ENCODE data around the gene PLAGL2.
"Not testable (repeated sequence)": the region's sequence is repeated elsewhere in the genome, so short reads cannot be mapped to it uniquely, and the experiment has no call there.

Gene PLAGL2, protein sequence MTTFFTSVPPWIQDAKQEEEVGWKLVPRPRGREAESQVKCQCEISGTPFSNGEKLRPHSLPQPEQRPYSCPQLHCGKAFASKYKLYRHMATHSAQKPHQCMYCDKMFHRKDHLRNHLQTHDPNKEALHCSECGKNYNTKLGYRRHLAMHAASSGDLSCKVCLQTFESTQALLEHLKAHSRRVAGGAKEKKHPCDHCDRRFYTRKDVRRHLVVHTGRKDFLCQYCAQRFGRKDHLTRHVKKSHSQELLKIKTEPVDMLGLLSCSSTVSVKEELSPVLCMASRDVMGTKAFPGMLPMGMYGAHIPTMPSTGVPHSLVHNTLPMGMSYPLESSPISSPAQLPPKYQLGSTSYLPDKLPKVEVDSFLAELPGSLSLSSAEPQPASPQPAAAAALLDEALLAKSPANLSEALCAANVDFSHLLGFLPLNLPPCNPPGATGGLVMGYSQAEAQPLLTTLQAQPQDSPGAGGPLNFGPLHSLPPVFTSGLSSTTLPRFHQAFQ

DNA sequence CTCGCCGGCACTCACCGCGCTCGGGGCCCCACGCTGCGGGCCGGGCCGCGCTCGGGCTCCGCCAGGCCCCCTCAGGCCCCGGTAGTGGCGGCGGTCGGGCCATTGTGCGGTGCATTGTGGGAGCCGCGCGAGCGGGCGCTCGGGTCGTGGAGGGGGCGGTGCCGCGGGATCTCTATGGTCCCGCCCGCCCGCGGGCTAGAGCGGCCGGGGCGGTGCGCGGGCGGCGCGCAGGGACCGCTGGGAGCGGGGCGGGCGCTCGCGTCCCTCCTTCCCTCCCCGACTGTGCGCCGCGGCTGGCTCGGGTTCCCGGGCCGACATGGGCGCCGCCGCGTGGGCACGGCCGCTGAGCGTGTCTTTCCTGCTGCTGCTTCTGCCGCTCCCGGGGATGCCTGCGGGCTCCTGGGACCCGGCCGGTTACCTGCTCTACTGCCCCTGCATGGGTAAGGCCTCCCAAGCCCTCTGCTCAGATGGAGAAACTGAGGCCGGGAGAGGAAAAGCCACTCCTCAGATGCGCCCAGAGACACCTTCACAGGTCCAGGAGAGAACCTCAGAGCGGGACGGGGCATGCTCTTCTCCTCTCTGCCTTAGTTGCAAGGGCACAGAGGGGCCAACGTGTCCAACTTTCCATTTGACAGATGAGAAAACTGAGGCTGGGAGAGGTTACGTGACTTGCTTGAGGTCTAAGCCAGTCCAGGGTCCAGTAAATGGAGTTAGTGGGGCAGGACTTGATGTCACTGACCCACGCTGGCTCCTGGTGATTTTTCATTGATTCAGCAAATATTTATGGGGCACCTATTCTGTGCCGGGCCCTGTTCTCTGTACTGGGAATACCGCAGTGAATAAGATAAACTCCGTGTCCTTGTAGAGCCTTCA lies at the start of gene PLAGL2, which contains the start of gene POFUT1:
Gene PLAGL2, minus strand, starts transcription at position 118 of the 873 bp plus-strand sequence. CDS start 5,565 bp downstream, outside the sequence.
Gene POFUT1, plus strand, starts transcription at position 255 of the 873 bp plus-strand sequence. Its CDS starts 62 bp downstream, at position 317.
- no peak for FAIRE-seq

DNA sequence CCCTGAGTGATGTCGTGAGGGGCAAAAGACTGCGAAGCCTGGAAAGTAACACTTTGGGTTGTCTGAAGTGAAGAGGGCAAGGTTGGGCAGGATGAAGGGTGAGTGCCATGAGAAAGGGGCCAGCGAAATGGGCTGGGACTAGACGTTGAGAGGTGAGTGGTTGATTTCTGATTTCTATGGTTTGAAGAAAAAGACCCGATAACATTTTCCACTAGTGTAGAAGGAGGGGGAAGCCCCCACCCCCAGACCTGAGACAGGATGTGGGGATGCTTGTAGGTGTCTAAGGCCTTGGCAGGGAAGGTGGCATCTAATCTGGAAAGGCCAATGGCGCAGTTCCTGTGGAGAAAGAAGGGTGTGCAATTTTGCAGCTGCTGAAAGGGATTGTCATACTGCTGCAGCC lies 44.6 kb upstream of the PLAGL2 start:
- no peak for FAIRE-seq

DNA sequence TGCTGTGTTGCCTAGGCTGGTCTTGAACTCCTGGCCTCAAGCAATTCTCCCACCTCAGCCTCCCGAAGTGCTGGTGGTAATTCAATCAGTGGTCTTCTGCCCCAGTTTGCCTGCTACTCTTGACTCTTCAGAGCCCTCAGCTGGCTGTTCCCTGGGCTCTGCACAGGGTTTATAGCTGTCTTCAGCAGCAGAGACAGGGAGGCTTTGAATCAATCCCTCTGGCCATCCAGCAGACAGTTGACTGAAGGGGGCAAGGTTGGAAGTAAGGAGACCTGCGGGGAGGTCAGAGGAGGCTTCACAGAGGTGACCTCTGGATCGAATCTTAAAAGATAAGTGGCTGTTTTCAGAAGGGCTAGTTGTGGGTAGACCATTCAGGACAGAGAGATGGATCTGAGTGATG lies 43.9 kb upstream of the PLAGL2 start:
- no peak for FAIRE-seq

DNA sequence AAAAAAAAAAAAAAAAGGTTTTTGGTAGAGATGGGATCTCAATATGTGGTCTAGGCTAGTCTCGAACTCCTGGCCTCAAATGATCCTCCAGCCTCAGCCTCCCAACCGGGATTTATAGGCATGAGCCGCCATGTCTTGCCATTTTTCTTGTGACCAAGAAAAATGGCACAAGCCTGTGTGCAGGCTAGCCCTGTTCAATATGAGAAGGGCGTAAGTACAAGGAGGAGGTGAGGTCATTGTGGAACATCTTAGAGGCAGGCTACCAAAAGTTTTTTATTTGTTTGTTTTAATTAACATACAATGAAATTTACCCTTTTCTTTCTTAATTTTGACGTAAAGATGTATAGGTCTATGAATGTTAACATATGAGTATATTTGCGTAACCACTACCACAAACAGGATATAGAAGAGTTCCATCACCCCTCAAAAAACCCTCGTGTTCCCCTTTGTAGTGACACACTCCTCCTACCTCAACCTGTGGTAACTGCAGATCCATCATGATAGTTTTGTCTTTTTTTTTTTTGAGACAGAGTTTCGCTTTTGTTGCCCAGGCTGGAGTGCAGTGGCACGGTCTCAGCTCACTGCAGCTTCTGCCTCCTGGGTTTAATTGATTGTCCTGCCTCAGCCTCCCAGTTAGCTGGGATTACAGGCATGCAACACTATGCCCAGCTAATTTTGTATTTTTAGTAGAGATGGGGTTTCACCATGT lies 41.6 kb upstream of the PLAGL2 start:
- no peak for FAIRE-seq

DNA sequence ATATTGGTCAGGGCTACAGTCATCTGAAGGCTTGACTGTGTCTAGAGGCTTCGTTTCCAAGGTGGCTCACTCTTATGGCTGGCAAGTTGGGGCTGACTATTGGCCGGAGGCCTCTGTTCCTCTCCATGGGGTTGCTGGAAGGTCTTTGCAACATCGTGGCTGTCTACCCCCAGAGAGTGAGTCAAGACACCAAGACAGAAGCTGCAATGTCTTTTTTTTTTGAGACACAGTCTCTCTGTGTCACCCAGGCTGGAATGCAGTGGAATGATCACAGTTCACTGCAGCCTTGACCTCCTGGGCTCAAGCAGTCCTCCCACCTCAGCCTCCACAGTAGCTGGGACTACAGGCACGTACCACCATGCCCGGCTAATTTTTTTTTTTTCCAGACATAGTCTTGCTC lies 40.5 kb upstream of the PLAGL2 start:
- no peak for FAIRE-seq

GRCh38 chr20:32246208-32246607 lies 38.7 kb upstream of the PLAGL2 start:
- not testable (repeated sequence) for FAIRE-seq

DNA sequence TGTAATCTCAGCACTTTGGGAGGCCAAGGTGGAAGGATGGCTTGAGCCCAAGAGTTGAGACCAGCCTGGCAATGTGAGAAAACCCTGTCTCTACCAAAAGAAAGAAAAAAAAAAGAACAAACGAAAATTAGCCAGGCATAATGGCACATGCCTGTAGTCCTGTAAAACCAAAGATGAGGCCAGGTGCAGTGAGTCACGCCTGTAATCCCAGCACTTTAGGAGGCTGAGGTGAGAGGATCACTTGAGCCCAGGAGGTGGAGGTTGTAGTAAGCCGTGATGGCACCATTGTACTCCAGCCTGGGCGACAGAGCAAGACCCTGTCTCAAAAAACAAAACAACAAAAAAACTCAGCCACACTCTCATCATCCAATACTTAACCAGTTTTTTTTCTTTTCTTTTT lies 37.4 kb upstream of the PLAGL2 start:
- no peak for FAIRE-seq

DNA sequence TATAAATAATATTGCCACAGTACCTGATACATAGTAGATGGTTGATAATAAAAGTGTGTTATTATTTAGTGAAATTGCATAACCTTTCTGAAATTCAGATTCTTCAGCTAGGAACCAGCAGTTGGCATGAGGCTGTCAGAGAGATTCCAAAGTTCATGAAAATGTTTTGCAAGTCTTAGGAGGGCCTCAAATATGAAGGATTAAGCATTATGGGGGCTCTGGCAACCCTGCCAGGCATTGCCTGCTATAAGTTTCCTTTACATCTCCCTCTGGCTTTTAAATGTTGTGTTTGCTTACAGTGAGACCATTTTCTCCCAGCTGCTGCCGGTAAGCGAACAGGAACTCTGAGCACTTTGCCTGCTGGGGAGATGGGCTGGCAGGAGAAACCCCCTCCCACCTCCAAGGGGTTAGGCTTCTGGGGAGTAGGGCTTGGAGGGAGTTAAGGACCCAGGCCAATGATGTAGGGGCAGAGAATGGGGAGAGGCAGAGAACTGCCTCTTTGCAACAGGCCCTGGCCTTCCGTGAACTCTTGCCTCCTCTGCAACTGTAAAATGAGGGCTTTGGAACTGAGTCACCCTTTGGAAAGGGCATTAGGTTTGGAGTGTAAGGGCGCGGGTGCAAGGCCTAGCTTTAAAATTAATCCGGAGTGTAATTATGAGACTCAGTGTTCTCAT lies 36.7 kb upstream of the PLAGL2 start:
- FAIRE-seq: no peak

DNA sequence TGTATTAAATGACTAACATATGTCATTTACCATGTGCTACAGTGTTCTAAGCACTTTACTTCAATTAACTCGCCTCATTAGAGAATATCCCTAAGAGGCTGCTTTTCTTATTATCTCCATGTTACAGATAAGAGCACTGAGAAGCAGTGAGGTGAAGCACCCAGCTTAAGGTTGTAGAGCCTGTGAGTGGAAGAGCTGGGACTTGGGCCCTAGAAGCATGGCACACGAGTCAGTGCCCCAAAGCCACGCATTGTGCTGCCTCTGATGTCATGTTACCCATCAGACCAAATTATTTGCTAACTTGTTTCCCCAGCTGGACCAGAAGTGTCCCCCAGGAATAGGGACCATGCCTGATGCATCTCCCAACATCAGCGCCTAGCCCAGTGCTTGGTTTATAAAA lies 34.3 kb upstream of the PLAGL2 start:
- FAIRE-seq: no peak

- FAIRE-seq: no peak
These were observed 32.7 kb upstream of the PLAGL2 start for GRCh38 chr20:32240205-32240604.

- FAIRE-seq: peak; percentile 28
These were observed 31.2 kb upstream of the PLAGL2 start for GRCh38 chr20:32238483-32239425.

DNA sequence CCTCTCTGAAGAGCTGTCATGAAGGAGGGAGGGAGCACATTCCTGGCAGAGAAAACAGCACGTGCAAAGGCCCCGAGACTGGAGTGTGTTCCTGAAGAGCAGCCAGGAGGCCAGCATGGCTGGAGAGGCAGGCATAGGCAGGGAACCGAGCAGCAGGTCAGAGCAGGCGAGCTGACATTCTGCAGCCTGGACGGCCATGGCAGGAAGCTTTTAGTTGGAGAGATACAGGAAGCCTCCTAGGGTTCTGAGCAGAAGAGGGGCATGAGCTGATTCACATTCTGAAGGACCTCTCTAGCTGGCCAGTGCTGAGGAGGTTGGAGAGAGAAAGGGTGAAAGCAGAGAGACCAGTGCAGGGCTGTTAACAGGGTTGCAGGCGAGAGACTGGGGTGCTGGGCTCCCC lies 29.9 kb upstream of the PLAGL2 start:
- FAIRE-seq: no peak

GRCh38 chr20:32236819-32237218 lies 29.3 kb upstream of the PLAGL2 start:
- FAIRE-seq: no peak

DNA sequence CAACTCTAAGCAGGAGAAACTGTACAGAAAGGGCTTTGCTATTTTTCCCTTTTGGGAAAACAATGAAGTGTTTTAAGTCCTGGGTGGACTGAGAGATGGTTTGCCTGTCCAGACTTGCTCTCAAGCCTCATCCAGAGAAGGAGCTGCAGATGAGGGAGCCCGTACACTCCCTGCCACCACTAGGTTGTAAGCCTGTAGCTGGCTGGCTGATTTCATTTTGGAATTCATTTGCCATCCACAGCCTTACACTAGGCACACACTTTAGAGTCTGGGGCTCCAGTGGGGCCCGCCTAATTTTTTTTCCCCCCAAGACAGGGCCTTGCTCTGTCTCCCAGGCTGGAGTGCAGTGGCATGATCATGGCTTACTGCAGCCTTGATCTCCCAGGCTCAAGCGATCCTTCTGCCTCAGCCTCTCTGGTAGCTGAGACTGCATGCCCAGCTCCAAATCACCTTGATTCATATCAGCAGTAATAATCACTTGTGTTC lies 28.5 kb upstream of the PLAGL2 start:
- FAIRE-seq: no peak

DNA sequence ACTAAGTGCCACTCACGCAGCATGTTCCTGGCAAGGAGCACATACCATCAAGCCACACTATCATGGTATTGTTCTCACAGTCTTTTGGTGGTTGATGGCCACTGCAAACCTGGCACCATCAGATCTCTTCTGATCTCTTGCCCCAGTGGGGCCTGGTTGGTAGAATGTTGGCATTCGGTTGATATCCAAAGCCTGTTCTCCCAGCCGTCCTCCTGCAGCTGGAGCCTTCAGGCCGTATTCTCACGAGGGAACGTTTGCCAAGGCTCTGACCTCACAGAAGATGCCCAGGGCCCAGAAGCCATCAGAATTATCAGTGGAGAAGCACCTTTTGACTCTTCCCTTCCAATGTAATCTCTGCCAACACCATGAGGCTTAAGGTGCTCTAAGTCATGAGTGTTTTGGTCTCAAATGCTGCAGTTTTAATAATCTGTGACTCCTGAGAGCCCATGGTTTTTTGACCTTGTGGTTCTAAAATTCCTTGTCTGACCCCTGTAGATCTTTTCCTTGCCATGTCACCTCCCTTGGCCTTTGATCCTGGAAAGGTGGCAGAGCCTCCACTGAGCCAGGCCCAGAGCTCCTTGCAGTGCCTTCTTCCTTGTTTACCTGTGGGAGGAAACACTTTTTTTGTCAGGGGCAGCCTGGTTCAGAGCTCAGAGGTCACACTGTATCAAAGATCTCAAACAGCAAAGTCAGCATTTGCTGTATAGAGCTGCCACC lies 27.9 kb upstream of the PLAGL2 start:
- no peak for FAIRE-seq

DNA sequence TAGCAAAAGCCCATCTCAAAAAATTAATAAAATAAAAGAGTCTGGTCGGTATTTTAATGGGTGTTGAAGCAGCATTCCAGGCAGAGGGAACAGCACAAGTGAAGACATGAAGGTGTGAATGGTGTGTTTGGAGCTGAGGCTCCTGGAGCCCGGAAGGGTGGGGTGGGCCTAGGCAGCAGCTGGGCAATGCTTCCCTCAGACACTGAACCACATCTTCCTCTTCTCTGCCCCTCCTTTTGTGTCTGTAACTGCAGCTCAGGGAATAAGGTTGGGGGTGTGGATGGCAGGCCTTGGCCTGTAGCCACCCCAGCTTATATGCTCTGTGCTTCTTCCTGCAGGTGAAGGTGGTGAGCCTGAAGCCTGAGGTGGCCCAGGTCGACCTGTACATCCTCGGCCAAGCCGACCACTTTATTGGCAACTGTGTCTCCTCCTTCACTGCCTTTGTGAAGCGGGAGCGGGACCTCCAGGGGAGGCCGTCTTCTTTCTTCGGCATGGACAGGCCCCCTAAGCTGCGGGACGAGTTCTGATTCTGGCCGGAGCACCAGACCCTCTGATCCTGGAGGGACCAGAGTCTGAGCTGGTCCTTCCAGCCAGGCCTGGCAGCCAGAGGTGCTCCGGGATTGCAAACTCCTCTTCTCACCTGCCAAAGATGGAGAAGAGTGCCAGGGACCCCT lies 26.7 kb upstream of the PLAGL2 start:
- no peak for FAIRE-seq

DNA sequence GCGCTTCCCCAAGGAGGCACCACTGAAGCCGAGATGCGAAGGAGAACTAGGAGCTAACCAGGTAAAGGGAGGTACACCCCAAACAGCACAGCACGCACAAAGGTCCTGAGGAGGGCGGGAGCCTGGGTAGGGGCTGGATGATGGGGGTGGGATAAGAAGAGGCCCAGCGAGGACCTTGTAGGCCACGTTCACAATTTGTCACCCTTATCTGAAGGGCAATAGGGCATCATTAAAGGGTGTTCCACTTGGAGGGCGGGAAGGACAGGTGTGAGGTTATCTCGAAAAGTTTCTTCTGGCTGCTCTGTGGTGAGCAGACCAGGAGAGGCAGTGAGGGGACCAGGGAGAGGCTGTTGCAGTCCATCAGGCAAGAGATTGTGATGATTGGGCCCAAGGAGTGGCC lies 25.7 kb upstream of the PLAGL2 start:
- no peak for FAIRE-seq

GRCh38 chr20:32232326-32232886 lies 24.9 kb upstream of the PLAGL2 start:
- no peak for FAIRE-seq

DNA sequence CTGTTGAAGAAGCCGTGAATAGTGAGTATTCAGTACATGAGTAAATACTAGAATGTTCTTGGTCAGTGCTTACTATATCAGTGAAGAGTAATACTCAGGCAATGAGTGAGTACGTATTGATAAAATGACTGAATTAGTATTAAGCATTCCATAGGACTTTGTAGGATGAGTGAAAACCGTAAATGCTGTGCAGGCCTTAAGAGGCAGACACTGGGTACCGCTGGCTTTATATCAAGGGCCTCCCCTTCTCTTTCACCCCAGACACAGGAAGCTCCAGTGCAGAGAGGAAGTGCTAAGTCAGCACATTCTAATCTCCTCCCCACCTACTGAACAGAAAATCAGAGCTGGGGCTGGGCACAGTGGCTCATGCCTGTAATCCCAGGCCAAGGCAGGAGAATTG lies 24.3 kb upstream of the PLAGL2 start:
- FAIRE-seq: no peak

All from G401.6 (cell line).